ENCODE results near the gene GTF2H2C. TPM values are rescaled to one million over a fixed set of nuclear protein-coding genes. Genes with fewer than 3 reads are reported as not detected.

The GTF2H2C gene
- total RNA-seq, 1 donor from 2014 or later = 16.7 TPM

- no peak overlapping the region for H3K4me3 Mint-ChIP-seq (ENCODE audit: unreplicated experiment)
- peaks cover 9% of the 10 kb centered on the region for H3K36me3 Mint-ChIP-seq (ENCODE audit: low read depth, unreplicated experiment)
Observed at GRCh38 chr5:69519285-69519684, 40.7 kb upstream of the GTF2H2C start.

GRCh38 chr5:69522035-69522434 is 38.0 kb upstream of the GTF2H2C start:
- no peak overlapping the region for H3K4me3 Mint-ChIP-seq (ENCODE audit: unreplicated experiment)
- peaks cover 3% of the 10 kb centered on the region for H3K36me3 Mint-ChIP-seq (ENCODE audit: low read depth, unreplicated experiment)
- TF ChIP-seq CTCF (IDR thresholded peaks at IDR 0.05; ENCODE audit: unreplicated experiment) = no peak
- no peaks in the 10 kb centered on the region for H3K9me3 Mint-ChIP-seq (ENCODE audit: unreplicated experiment)
- H3K27ac Mint-ChIP-seq (ENCODE audit: unreplicated experiment) = no peak overlapping the region
- no peak for DNase-seq (ENCODE audit: low spot score)
- no peaks in the 10 kb centered on the region for H3K4me1 Mint-ChIP-seq (ENCODE audit: unreplicated experiment)
- H3K27me3 Mint-ChIP-seq (ENCODE audit: unreplicated experiment) = peaks cover 2% of the 10 kb centered on the region

More at GRCh38 chr5:69519285-69519684, 40.7 kb upstream of the GTF2H2C start:
- no peak for DNase-seq (ENCODE audit: low spot score)
- H3K27me3 Mint-ChIP-seq (ENCODE audit: unreplicated experiment) = no peaks in the 10 kb centered on the region
- TF ChIP-seq CTCF (IDR thresholded peaks at IDR 0.05; ENCODE audit: unreplicated experiment) = no peak
- no peak overlapping the region for H3K27ac Mint-ChIP-seq (ENCODE audit: unreplicated experiment)
- H3K9me3 Mint-ChIP-seq (ENCODE audit: unreplicated experiment) = no peaks in the 10 kb centered on the region
- H3K4me1 Mint-ChIP-seq (ENCODE audit: unreplicated experiment) = no peaks in the 10 kb centered on the region

- Mint-ChIP-seq H3K27me3 (ENCODE audit: unreplicated experiment) (peaks cover 2% of the 10 kb centered on the region), H3K36me3 (ENCODE audit: low read depth, unreplicated experiment) (peaks cover 3% of the 10 kb centered on the region), H3K27ac (ENCODE audit: unreplicated experiment) (no peak overlapping the region), H3K9me3 (ENCODE audit: unreplicated experiment) (no peaks in the 10 kb centered on the region), H3K4me1 (ENCODE audit: unreplicated experiment) (no peaks in the 10 kb centered on the region), H3K4me3 (ENCODE audit: unreplicated experiment) (no peak overlapping the region)
- no peak for DNase-seq (ENCODE audit: low spot score)
- no peak for TF ChIP-seq CTCF (IDR thresholded peaks at IDR 0.05; ENCODE audit: unreplicated experiment)
Observed at GRCh38 chr5:69525490-69525889, 34.5 kb upstream of the GTF2H2C start.

- no peak for TF ChIP-seq CTCF (IDR thresholded peaks at IDR 0.05; ENCODE audit: unreplicated experiment)
- no peaks in the 10 kb centered on the region for H3K9me3 Mint-ChIP-seq (ENCODE audit: unreplicated experiment)
- H3K36me3 Mint-ChIP-seq (ENCODE audit: low read depth, unreplicated experiment) = peaks cover 3% of the 10 kb centered on the region
- no peak overlapping the region for H3K4me3 Mint-ChIP-seq (ENCODE audit: unreplicated experiment)
- H3K27me3 Mint-ChIP-seq (ENCODE audit: unreplicated experiment) = peaks cover 4% of the 10 kb centered on the region
- H3K27ac Mint-ChIP-seq (ENCODE audit: unreplicated experiment) = no peak overlapping the region
- no peak for DNase-seq (ENCODE audit: low spot score)
- H3K4me1 Mint-ChIP-seq (ENCODE audit: unreplicated experiment) = no peaks in the 10 kb centered on the region
Observed at GRCh38 chr5:69526660-69527059, 33.3 kb upstream of the GTF2H2C start.

GRCh38 chr5:69527128-69527770 is 32.7 kb upstream of the GTF2H2C start:
- TF ChIP-seq CTCF (IDR thresholded peaks at IDR 0.05; ENCODE audit: unreplicated experiment) = no peak
- Mint-ChIP-seq H3K27ac (ENCODE audit: unreplicated experiment) (no peak overlapping the region), H3K36me3 (ENCODE audit: low read depth, unreplicated experiment) (peaks cover under 1% of the 10 kb centered on the region), H3K9me3 (ENCODE audit: unreplicated experiment) (no peaks in the 10 kb centered on the region), H3K27me3 (ENCODE audit: unreplicated experiment) (peaks cover 4% of the 10 kb centered on the region), H3K4me1 (ENCODE audit: unreplicated experiment) (no peaks in the 10 kb centered on the region), H3K4me3 (ENCODE audit: unreplicated experiment) (no peak overlapping the region)
- no peak for DNase-seq (ENCODE audit: low spot score)

All from endothelial cell (in vitro differentiated cells).